ENCODE data around the gene MRPL47.
"Not testable (repeated sequence)": the region's sequence is repeated elsewhere in the genome, so short reads cannot be mapped to it uniquely, and the experiment has no call there.

MRPL47 gene

DNA sequence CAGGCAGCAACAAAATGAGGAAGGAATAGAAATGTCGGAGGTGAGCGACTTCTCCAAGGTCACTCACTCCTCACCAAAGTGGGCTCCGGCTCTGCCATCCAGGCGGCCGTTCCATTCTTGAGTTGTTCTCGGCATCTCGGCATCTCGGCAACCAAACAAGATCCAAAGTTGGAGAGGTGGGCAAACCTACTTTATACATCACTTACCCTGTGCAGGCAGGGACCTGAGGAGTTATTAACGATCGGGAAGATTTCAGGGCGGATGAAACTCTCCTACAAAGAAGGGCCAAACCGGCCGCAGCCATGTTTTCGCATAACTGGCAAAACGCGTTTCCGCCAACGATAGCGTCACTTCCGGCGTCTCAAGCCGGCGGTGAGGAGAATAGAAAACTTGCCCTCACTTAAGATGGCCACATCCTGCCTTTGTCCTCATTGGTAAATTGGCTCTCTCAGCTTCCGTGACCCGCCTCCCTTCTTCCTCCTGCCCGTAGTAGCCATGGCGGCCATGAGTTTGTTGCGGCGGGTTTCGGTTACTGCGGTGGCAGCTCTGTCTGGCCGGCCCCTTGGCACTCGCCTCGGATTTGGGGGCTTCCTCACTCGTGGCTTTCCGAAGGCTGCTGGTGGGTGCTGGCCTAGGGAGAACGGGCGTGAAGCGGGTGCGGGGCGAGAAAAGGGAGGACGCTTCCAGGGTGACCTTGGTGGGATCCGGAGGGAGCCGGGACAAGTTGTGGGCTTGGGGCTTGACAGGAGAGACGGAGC is at the start of gene MRPL47, which contains the start of gene NDUFB5:
MRPL47 (minus strand) TSS at position 318 of the 758 bp plus-strand sequence; CDS start at position 304, 14 bp downstream.
NDUFB5 (plus strand) TSS at position 474 of the 758 bp plus-strand sequence; CDS start at position 496, 22 bp downstream.
- peak; percentile 97 for DNase-seq

DNA sequence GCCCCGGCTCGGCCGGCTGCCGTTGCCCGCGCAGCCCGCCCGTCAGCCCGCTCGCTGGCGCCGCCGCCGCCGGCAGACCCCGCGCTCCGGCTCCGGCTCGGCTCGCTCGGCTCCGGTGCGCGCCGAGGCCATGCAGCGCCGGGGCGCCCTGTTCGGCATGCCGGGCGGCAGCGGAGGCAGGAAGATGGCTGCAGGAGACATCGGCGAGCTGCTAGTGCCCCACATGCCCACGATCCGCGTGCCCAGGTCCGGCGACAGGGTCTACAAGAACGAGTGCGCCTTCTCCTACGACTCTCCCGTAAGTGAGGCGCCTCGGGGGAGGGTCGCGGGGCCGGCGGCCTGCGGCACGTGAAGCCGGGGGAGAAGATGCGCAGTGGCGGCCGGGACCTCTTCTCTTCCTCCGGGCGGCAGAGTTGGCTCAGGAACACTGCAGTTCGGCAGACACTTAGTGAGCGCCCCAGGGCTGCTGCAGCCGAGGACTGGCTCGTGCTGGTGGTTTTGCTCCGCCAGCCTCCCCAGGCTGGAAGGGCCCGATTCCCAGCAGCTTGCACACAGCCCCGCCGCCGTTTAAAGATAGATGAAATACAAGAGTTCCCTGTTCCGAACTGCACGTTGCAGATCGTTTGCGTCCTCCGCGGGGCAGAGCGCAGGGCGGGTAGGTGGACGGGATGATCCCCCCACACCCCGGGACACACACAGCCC is 48.8 kb upstream of the MRPL47 start:
- peak; percentile 80 for DNase-seq

DNA sequence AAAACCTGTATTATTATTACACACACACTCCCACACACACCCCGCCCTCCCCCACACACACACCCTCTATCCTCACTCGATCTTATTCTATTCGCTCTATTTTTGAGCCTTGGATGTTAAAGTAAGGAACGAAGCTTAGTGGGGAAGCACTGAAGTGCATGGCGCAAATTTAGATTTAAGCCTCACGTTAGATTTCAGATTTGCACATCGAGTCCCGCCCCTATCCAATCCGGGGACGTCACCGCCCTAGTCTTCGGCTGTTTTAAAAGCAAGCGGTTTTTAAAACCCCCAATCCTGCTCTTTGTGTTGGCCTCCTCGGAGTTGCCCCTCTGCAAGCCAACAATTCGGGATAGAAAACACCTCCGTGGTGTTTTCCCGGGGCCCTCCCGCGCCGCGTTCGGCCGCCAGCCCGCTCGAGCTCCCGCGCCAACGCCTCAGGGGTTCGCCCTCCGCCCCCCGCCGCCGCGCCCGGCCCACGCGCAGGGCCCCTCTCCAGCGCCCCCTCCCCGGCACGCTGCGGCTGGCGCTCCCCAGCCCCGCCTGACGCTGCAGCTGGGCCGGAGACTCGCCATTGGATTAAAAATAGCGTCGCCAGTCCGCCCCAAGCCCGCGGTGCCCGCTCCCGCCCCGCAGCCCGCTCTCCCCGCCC is 48.1 kb upstream of the MRPL47 start, which contains the start of gene USP13:
USP13 (plus strand) TSS at position 594 of the 649 bp plus-strand sequence. CDS start 186 bp downstream, outside the sequence.
- peak; percentile 92 for DNase-seq

DNA sequence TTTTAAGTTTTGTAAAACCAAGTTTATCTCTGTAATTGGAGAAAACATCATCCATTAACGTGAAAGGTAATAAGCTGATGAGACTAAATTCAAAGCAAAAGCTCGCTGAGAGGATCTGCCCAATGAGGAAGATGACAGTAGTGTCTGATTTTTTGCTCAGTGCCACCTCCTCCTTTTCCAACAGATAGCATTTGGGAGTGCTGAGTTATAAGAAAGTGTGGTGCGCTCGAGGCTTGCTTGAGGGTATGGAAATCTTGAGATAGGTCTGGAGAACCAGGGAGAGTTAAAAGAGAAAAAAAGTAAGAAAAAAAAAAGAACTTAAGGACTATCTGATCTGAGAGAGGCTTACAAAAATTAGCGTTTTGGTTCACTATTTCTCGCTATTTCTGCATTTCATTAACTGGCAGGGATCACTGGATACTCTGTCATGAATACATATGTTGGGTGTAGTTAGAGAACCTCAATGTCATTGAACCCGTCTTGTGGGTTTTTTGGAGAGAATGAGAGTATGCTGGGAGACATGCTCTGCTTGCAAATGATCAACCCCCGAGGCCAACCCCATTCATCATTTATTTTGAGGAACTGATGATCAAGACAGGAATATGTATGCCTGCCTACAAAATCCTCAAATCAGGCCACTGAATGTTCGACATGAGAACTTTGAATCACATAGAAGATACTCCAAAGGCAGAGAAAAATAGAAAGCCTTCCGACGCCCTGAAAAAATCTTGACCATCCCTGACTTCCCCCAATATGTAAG is 47.4 kb upstream of the MRPL47 start:
- DNase-seq: no peak

DNA sequence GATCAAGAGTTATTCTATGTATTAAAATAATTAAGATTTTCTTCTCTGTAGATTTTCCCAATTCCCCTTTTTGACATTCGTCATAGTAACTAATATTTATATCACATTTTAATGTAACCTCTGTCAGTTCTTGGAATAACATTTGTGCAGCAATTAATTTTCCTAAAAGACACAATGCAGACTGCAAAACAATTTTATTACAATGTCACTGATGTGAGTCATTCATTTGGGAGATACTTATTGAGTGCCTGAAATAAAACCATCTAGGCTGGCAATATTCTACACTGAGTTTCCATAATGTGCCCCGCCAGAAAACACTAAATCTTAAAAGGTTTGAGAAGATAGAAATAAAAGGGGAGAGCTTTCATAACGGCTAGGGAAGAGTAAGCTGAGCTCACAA is 41.7 kb upstream of the MRPL47 start:
- no peak for DNase-seq

DNA sequence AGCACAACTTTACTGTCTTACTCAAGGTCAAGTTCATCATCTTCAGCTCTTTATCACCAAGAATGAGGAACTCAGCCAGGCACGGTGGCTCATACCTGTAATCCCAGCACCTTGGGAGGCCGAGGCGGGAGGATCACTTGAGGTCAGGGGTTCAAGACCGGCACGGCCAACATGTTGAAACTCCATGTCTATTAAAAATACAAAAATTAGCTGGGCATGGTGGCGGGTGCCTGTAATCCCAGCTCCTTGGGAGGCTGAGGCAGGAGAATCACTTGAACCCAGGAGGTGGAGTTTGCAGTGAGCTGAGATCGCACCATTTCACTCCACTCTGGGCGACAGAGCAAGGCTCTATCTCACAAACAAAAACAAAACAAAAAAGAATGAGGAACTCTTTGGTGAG is 39.4 kb upstream of the MRPL47 start:
- not testable (repeated sequence) for DNase-seq

DNA sequence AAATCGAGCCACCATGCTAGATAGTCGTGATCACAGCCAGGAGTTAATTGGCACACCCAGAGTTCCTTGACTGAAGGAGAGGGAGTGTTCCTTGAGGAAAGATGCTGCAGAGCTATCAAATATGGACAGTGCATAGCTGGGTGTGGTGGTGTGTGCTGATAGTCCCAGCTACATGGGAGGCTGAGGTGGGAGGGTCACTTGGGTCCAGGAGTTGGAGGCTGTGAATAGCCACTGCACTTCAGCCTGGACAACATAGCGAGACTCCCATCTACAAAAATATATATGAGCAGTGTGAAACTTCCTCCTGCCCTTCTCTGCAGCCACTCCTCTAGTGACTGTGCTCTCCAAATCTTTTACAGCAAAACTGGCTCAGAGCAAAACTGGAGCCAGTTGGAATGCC is 38.4 kb upstream of the MRPL47 start:
- DNase-seq: no peak

DNA sequence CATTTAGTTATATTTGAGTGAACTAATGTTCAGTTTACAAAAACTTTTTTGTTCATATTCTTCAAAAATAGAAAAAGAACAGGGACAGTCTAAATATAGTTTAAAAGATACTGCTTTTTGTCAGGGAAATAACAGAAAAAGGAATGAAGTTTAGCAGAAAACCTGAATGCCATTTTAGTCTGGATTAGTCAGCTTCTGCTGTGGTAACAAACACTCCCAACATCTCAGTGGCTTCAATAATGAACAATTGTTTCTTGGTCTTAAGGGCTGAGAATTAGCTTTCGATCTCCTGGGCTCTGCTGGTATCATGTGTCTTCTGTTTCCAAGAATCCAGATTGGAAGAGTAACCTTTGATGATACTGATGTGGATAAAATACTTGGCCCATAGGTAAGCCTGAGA is 36.0 kb upstream of the MRPL47 start:
- DNase-seq: no peak

DNA sequence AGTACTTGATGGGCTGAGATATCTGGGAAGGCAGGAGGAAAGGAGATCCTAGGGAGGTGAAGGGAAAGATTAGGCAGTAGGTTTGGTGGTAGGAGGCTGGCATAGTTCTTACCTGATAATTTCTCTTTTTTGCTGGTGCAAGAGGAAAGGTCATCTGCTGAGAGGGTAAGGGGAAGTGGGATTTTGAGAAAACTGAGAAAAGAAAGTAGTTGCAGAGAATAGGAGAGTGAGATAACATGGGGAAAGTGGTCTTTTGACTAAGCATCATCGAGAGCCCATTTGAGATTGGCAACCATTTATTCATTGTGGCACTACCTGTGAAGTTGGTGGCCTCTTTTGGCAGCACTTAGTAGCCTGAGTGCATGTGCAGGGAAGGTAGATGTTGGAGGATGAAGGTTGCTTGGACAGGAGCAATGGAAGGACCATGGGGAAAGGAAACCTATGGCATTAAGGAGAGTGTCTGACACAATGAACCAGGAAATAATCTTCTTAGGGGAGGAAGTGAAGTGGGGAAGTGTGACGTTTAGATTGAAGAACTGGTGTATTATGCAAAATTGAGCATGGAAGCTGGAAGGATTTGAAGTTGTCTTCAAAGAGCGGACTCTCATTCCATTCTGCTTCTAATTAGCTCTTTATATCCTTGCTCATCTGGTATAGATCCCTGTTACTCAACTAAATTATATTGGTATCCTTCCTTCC is 26.5 kb upstream of the MRPL47 start:
- DNase-seq: no peak

DNA sequence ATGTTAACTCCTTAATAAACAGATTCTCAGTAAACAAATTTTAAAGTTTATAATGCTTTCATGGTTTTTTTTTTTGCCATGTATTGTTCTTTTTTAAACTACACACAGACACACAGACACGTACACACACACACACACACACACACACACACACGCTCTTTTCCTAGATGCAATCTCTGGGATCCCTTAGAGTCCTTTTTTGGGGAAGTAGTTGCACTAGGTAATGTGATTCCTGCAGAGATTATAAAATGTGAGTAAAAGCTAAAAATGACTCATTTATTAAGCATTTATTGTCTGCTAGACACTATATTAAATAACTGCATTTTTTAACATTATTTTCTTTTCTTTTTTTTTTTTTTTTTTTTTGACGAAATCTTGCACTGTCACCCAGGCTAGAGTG is 20.0 kb upstream of the MRPL47 start:
- no peak for DNase-seq

DNA sequence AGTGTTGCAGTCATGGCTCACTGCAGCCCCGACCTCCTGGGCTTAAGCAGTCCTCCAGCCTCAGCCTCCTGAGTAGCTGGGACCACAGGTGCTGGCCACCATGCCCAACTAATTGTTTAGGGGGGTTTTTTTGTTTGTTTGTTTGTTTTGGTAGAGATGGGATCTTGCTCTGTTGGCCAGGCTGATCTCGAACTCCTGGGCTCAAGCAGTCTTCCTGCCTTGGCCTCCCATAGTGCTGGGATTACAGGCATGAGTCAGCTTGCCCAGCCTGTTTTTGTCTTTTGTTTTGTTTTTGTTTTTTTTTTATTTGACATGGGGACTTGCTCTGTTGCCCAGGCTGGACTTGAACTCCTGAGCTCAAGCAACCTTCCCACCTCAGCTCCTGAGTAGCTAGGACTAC is 17.6 kb upstream of the MRPL47 start:
- DNase-seq: no peak

DNA sequence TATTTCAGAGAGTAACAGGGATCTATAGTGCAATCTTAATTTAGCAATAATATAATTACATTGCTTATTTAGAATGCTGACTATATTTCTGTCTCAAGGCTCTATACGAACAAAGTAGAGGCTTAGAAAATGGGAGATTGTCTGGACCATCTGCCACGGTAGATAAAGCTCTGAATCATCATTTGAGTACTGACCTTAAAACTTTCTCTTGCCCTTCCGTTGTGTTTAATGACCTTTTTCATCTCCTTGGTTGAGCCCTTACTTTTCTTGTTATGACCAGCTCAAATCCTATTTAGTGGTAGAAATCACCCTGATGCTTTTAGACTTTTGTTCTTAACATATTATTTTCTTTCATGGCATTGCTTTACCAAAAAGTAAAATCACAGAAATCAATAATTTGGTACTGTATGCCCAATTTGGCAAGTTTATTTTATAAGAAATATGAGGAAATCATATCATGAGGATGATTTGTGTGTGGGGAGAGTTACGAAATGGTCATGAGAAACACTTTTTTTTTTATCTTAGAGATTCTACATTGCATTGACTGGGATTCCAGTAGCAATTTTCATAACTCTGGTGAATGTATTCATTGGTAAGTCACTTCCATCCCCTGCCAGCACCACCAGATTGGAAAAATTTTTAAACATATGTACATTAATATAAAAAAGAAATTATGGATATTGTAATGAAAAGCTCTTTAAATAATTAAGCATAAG is 11.2 kb upstream of the MRPL47 start:
- DNase-seq: no peak

DNA sequence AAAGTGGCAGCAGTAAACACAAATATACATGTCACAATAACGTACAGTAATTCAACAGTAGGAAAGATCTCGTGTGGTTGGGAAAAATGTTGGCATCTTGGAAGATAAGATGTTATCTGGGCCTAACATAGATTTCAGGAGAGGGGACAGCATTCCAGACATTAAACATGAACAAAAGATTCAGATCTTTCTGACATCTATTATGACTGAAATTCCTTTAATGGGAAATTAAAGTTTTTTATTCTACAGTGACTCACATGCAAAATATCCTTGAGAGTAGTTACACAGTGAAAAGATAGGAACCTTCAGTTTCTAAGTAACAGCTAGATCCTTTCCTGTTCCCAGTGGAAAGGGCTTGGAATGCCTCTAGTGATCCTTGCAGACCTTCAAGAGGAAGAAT is 9.4 kb upstream of the MRPL47 start:
- DNase-seq: no peak

DNA sequence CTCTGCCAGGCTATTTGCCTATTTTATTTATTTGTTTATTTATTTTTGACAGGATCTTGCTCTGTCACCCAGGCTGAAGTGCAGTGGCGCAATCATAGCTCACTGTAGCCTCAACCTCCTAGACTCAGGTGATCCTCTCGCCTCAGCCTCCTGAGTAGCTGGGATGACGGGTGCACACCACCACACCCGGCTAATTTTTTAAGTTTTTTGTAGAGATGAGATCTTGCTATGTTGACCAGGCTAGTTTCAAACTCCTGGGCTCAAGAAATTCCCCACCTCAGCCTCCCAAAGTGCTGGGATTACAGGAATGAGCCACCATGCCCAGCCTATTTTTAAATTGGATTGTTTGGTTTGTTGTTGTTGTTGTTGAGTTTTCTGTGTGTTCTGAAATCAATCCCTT is 5.6 kb upstream of the MRPL47 start:
- no peak for DNase-seq

DNA sequence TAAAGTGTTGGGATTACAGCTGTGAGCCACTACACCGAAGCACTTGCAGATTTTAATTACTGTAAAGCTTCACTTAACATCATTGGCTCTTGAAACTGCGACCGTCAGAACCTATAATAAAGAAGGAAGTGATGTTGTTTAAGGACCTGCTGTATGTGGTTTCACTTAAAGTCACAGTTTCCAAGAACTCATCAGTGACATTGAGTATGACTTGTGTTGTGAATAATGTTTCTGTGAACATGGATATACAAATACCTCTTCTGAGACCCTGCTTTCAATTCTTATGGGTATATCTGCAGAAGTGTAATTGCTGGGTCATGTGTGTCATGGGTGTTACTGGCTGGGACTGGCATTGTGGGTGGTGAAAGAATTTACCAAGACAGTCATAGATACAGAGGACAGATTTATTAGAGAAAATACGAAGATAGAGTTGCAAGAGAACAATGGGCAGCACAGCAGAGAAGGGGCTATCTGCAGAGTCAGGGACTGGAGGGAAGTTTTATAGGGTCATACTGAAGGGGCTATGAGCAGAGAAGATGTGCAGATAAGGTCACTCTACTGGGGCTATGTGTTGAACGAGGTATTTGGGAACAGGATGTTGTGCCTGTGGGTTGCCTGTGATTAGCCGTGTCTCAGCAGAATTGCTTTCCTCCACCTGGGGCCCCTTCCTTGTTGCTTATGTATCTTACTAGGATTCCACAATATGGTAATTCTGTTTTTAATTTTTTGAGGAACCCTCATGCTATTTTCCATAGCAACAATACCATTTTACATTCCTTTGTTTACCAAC is 4.7 kb upstream of the MRPL47 start:
- DNase-seq: no peak

DNA sequence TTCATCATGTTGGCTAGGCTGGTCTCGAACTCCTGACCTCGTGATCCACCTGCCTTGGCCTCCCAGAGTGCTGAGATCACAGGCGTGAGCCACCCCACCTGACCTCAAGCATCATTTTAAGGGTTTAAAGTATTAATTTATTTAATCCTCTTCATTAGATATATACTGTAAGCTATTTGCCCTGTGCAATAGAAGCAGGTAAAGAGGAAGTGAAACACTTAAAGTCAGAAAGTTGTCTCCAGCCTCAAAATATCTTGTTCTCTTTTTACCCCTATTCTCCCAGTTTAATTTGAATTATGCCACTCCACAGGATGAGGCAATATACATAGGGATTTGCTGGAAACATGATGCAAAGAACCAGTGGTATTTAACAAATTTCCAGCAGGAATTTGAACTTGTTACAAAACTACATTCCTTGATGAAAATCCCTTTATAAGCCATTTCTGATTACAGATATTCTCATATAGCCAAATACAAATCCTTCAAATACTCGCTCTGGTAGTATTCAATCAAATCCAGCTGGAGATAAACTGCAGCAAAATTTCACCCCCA is 2.2 kb upstream of the MRPL47 start:
- no peak for DNase-seq

DNA sequence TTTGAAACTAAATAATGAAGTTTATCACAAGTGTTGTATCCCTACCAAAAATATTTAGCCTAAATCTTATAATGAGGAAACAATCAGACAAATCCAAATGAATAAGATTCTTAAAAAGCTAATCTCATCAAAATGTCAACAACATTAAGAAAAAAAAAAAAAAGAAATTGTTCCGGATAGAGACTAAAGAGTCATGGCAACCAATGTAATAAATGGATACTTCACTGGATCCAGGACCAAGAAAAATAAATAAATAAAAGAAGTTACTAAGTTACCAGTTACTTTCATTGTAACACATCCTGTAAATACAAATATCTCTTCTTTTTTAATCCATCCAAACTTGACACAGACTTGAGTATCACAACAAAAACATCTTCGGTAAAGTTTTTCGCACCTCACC is 607 bp downstream of the MRPL47 start:
- no peak for DNase-seq

DNA sequence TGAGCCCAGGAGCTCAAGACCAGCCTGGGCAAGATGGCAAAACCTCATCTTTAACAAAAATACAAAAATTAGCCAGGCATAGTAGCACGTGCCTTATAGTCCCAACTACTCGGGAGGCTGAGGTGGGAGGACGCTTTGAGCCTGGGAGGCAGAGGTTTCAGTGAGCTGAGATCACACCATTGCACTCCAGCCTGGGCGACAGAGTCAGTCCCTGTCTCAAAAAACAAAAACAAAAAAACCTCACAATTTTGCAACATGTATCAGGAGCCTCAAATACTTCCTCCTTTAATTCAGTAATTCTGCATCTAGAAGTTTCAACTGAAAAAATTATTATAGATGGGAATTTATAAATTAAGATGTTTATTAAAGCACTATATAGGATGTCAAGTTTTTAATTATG is 1.1 kb downstream of the MRPL47 start:
- DNase-seq: no peak

DNA sequence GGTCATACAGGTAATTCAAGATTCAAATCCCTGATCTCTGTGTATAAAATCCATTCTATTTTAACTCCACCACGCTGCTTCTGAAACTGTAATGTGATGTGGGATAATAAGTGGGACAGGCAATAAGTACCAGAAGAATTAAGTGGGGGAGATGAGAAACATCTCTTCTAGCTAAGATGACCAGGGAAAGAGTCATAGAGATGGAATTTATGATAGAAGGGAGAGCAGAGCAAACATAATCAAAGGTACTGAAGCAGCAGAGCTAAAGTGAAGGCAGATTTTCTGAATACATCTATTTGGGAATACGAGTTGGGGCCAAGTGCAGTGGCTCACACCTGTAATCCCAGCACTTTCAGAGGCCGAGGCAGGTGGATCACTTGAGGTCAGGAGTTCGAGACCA is 4.9 kb downstream of the MRPL47 start:
- DNase-seq: no peak

DNA sequence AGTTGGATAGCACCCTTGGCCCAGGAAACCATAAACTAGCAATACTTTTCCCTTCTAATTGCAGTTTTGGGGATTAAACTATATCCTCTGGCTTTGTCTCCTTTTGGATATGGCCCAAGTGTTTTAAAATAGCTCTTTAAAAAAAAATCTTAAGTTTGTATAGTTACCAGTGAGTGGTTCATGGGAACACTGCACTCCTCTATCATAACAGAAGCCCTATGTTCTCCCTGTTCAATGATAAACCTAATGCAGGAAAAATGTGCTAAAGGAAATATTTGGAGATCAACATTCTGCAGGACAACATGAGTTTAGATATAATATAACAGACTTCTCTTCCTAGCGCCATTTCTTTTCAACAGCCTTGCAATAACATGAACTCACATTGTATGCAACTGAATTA is 13.1 kb downstream of the MRPL47 start:
- no peak for DNase-seq

DNA sequence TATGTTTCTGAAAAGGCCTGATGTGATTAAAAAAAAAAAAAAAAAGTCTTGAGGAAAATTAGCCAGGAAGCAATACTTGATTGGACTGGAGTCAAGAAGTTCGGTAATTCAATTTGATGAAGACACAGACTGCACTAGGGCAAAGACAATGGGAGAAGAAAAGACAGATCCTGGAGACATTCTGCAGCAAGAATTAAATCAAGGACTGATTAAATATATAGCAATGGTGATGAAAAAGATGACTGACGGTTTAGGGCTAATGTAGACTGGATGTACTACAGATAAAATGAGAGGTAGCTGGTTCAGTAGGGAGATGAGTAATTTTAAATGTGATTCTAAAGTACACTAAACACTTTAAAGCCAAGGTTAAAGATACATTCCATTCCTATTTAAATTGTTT is 13.8 kb downstream of the MRPL47 start:
- no peak for DNase-seq
